OCI-LY1 (cell line): ENCODE data around the gene KDM4B.

ENCODE experiments used
- H2AFZ ChIP-seq: fragments of 200-600 bp; sonication (generic), shearing (Covaris generic); 2 replicates; pipeline ENCODE4 v1.6.0; 2014; ENCODE audit warnings: antibody characterized with exemption, mild to moderate bottlenecking, low read length
- H3F3A ChIP-seq: fragments of 200-600 bp; sonication (generic), shearing (Covaris generic); 2 replicates; pipeline ENCODE4 v1.6.0; 2014; ENCODE audit warnings: mild to moderate bottlenecking, antibody characterized with exemption, low read length, moderate library complexity; ENCODE audit not compliant: insufficient read depth
- H3K27ac ChIP-seq: fragments of 200-600 bp; sonication (generic); 2 replicates; pipeline ENCODE4 v1.5.1; 2014; ENCODE audit warnings: low read length, mixed run types, mild to moderate bottlenecking, low read depth; ENCODE audit not compliant: poor library complexity, severe bottlenecking
- H3K27me3 ChIP-seq: fragments of 200-600 bp; sonication (generic); 2 replicates; pipeline ENCODE4 v1.6.0; 2014; ENCODE audit warnings: antibody characterized with exemption, mild to moderate bottlenecking, low read length, moderate library complexity; ENCODE audit not compliant: insufficient read depth
- H3K36me3 ChIP-seq: fragments of 200-600 bp; sonication (generic); 2 replicates; pipeline ENCODE4 v1.6.1; 2014; ENCODE audit warnings: mild to moderate bottlenecking, antibody characterized with exemption, low read length, moderate library complexity, mixed read lengths; ENCODE audit not compliant: insufficient read depth
- H3K4me1 ChIP-seq: fragments of 200-600 bp; sonication (generic); 2 replicates; pipeline ENCODE4 v1.5.1; 2014; ENCODE audit warnings: mild to moderate bottlenecking, low read length, moderate library complexity; ENCODE audit not compliant: insufficient read depth, severe bottlenecking
- H3K4me2 ChIP-seq: fragments of 200-600 bp; sonication (generic), shearing (Covaris generic); 2 replicates; pipeline ENCODE4 v1.6.1; 2014; ENCODE audit warnings: low read length
- H3K4me3 ChIP-seq: fragments of 200-600 bp; sonication (generic); 2 replicates; pipeline ENCODE4 v1.5.1; 2014; ENCODE audit warnings: low read length, low read depth, mild to moderate bottlenecking, mixed read lengths; ENCODE audit not compliant: poor library complexity, severe bottlenecking
- H3K79me2 ChIP-seq: fragments of 200-600 bp; shearing (Covaris generic); 2 replicates; pipeline ENCODE4 v1.6.1; 2016; ENCODE audit warnings: mixed run types, low read length, mixed read lengths; ENCODE audit not compliant: insufficient read depth
- H3K9ac ChIP-seq: fragments of 200-600 bp; sonication (generic), shearing (Covaris generic); 2 replicates; pipeline ENCODE4 v1.6.1; 2014; ENCODE audit warnings: mild to moderate bottlenecking, low read length, mixed read lengths
- H3K9me2 ChIP-seq: fragments of 200-600 bp; sonication (generic), shearing (Covaris generic); 2 replicates; pipeline ENCODE4 v1.6.1; 2014; ENCODE audit warnings: low read depth, mild to moderate bottlenecking, low read length, mixed read lengths
- H3K9me3 ChIP-seq: fragments of 200-600 bp; shearing (Covaris generic); 2 replicates; pipeline ENCODE4 v1.6.1; 2014; ENCODE audit warnings: low read length, mixed read lengths
- H4K20me1 ChIP-seq: fragments of 200-600 bp; sonication (generic), shearing (Covaris generic); 2 replicates; pipeline ENCODE4 v1.6.0; 2016; ENCODE audit warnings: mild to moderate bottlenecking, low read length; ENCODE audit not compliant: insufficient read depth
- EZH2 ChIP-seq: fragments of 200-600 bp; sonication (generic), shearing (Covaris generic); IDR thresholded peaks from 2 replicates; pipeline ENCODE4 v1.8.0; 2017; ENCODE audit warnings: borderline replicate concordance, mixed run types, mild to moderate bottlenecking, antibody characterized with exemption, low read length, moderate library complexity, mixed read lengths
- TF ChIP-seq, protein P1 (sequence below): fragments of 200-600 bp; sonication (generic), shearing (Covaris generic); IDR thresholded peaks from 2 replicates; pipeline ENCODE4 v1.5.1; 2017; ENCODE audit warnings: mild to moderate bottlenecking, antibody characterized with exemption, low read length, moderate library complexity, mixed read lengths

KDM4B gene

DNA sequence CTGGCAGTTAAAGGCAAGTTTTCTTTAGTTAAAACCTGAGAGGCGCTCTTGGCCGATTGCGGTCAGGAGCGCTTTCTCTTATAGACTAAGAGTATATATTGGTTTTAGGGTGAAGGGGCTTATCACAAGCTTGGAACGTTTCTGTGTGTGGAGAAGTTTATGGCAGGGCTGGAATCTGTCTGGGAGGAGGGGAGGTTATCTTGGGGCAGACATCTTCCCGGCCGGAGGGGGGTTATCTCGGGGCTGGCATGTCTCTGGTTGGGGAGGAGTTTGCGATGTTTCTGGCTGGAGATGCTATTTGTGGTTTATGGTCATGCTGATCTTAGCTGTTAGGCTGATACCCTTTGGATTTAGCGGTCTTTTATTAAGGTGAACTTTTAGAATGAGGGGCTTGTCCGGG, 18.3 kb downstream of the KDM4B start:
- no peaks in the 10 kb centered on the region for H4K20me1 ChIP-seq
- TF ChIP-seq, protein P1, sequence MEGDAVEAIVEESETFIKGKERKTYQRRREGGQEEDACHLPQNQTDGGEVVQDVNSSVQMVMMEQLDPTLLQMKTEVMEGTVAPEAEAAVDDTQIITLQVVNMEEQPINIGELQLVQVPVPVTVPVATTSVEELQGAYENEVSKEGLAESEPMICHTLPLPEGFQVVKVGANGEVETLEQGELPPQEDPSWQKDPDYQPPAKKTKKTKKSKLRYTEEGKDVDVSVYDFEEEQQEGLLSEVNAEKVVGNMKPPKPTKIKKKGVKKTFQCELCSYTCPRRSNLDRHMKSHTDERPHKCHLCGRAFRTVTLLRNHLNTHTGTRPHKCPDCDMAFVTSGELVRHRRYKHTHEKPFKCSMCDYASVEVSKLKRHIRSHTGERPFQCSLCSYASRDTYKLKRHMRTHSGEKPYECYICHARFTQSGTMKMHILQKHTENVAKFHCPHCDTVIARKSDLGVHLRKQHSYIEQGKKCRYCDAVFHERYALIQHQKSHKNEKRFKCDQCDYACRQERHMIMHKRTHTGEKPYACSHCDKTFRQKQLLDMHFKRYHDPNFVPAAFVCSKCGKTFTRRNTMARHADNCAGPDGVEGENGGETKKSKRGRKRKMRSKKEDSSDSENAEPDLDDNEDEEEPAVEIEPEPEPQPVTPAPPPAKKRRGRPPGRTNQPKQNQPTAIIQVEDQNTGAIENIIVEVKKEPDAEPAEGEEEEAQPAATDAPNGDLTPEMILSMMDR, result no peak
- TF ChIP-seq EZH2, result no peak
- H3F3A ChIP-seq, result no peaks in the 10 kb centered on the region
- H3K4me3 ChIP-seq, result peak overlapping the region; percentile 42
- H3K4me2 ChIP-seq, result peak overlapping the region; percentile 50; the same call in 1 of the 2 replicates
- no peaks in the 10 kb centered on the region for H3K9me2 ChIP-seq
- no peaks in the 10 kb centered on the region for H3K9me3 ChIP-seq
- H3K4me1 ChIP-seq, result peaks cover 52% of the 10 kb centered on the region
- no peaks in the 10 kb centered on the region for H3K27me3 ChIP-seq
- 0 out of 2 replicates have a peak, but pooled peaks cover 4% of the 10 kb centered on the region for H3K36me3 ChIP-seq
- peaks cover 19% of the 10 kb centered on the region; the same call in 1 of the 2 replicates for H3K79me2 ChIP-seq
- peak overlapping the region; percentile 76 for H3K27ac ChIP-seq
- H2AFZ ChIP-seq, result no peak overlapping the region
- H3K9ac ChIP-seq, result peak overlapping the region; percentile 31; the same call in 1 of the 2 replicates

DNA sequence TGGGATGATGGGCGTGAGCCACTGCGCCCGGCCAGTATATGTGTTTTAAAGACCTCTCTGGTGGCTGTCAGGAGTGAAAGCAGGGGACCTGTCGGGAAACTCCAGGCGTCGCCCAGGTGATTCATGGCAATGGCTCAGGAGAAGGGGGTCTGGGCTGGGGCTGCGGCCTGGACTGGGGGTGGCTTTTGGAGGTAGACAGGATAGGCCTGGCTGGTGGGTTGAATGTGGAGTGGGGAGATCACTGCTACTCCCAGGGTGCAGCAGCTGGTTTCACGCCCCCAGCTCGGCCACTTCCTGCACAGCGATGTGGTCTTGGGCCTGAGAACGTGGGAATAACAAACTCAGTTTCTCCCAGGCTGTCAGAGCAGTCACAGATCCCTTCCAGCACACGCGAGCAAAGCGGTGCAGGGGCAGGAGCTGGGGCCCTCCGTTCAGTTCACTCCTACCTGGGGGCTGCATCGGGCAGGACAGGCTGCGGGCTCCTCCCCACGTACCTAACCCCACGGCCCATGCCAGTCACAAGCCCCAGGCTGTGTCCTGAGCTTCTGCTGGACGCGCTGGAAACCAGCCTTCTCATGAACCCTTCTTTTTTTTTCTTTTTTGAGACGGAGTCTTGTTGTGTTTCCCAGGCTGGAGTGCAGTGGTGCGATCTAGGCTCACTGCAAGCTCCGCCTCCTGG, 18.9 kb downstream of the KDM4B start:
- no peaks in the 10 kb centered on the region for H3F3A ChIP-seq
- no peak for TF ChIP-seq EZH2
- TF ChIP-seq, protein P1, result no peak
- peak overlapping the region; percentile 50; the same call in 1 of the 2 replicates for H3K4me2 ChIP-seq
- H3K36me3 ChIP-seq, result 0 out of 2 replicates have a peak, but pooled peaks cover 4% of the 10 kb centered on the region
- no peak overlapping the region for H2AFZ ChIP-seq
- peaks cover 19% of the 10 kb centered on the region; the same call in 1 of the 2 replicates for H3K79me2 ChIP-seq
- peak overlapping the region; percentile 42 for H3K4me3 ChIP-seq
- H3K4me1 ChIP-seq, result peaks cover 52% of the 10 kb centered on the region
- H3K9ac ChIP-seq, result peak overlapping the region; percentile 31; the same call in 1 of the 2 replicates
- no peaks in the 10 kb centered on the region for H3K9me2 ChIP-seq
- no peaks in the 10 kb centered on the region for H4K20me1 ChIP-seq
- no peaks in the 10 kb centered on the region for H3K9me3 ChIP-seq
- no peaks in the 10 kb centered on the region for H3K27me3 ChIP-seq
- peak overlapping the region; percentile 76 for H3K27ac ChIP-seq

GRCh38 chr19:4988770-4989251, 19.9 kb downstream of the KDM4B start:
- no peak overlapping the region for H3K27ac ChIP-seq
- peaks cover 19% of the 10 kb centered on the region; the same call in 1 of the 2 replicates for H3K79me2 ChIP-seq
- no peaks in the 10 kb centered on the region for H4K20me1 ChIP-seq
- no peak overlapping the region for H2AFZ ChIP-seq
- H3F3A ChIP-seq, result no peaks in the 10 kb centered on the region
- no peaks in the 10 kb centered on the region for H3K27me3 ChIP-seq
- no peaks in the 10 kb centered on the region for H3K9me3 ChIP-seq
- no peak overlapping the region for H3K9ac ChIP-seq
- no peaks in the 10 kb centered on the region for H3K9me2 ChIP-seq
- no peak overlapping the region for H3K4me2 ChIP-seq
- H3K4me3 ChIP-seq, result no peak overlapping the region
- no peak for TF ChIP-seq EZH2
- TF ChIP-seq, protein P1, result no peak
- no peaks in the 10 kb centered on the region for H3K36me3 ChIP-seq
- H3K4me1 ChIP-seq, result peaks cover 47% of the 10 kb centered on the region
